DND-41 (cell line): Measurements from ENCODE around the gene GJB4.

Experiments used
- ATAC-seq: fragments of 200-7000 bp; cut with Tn5 transposase; 3 replicates; pipeline ENCODE4 v1.9.1; 2021; ENCODE audit warnings: low read depth; ENCODE audit not compliant: insufficient read depth
- DNase-seq: peaks from one replicate; pipeline ENCODE4 v3.0.0-alpha.2; 2020
- H2AFZ ChIP-seq: 2 replicates; pipeline ENCODE4 v1.6.0; 2012; ENCODE audit warnings: low read depth, low read length
- H3K27ac ChIP-seq: 2 replicates; pipeline ENCODE4 v1.5.1; 2012; ENCODE audit warnings: low read length, inconsistent platforms
- H3K27me3 ChIP-seq: fragments of 200-600 bp; sonication (generic); 2 replicates; pipeline ENCODE4 v1.6.0; 2012; ENCODE audit warnings: low read length, mild to moderate bottlenecking, inconsistent platforms; ENCODE audit not compliant: insufficient read depth, poor library complexity
- H3K36me3 ChIP-seq: 2 replicates; pipeline ENCODE4 v1.5.1; 2012; ENCODE audit warnings: low read length, inconsistent platforms; ENCODE audit not compliant: insufficient read depth
- H3K4me1 ChIP-seq: 2 replicates; pipeline ENCODE4 v1.5.1; 2012; ENCODE audit warnings: mild to moderate bottlenecking, low read length; ENCODE audit not compliant: insufficient read depth
- H3K4me2 ChIP-seq: 2 replicates; pipeline ENCODE4 v1.6.0; 2012; ENCODE audit warnings: mild to moderate bottlenecking, moderate library complexity, low read length, inconsistent platforms; ENCODE audit not compliant: insufficient read depth
- H3K4me3 ChIP-seq, 2 experiments: fragments of 200-600 bp in 1 of 2; shearing (Covaris generic) in 1 of 2; 2 replicates each; pipeline ENCODE4 v1.5.1; 2012 to 2016; ENCODE audit warnings: inconsistent platforms in 2 of 2, low read length in 2 of 2, mild to moderate bottlenecking in 2 of 2, low read depth in 1 of 2, moderate library complexity in 1 of 2
- H3K79me2 ChIP-seq: 2 replicates; pipeline ENCODE4 v1.6.0; 2012; ENCODE audit warnings: low read length, inconsistent platforms; ENCODE audit not compliant: insufficient read depth
- H3K9ac ChIP-seq: 2 replicates; pipeline ENCODE4 v1.6.0; 2012; ENCODE audit warnings: low read depth, mild to moderate bottlenecking, inconsistent platforms, low read length, moderate library complexity
- H3K9me3 ChIP-seq: 2 replicates; pipeline ENCODE4 v1.5.1; 2012; ENCODE audit warnings: low read length, moderate library complexity, mild to moderate bottlenecking, inconsistent platforms; ENCODE audit not compliant: insufficient read depth, severe bottlenecking
- H4K20me1 ChIP-seq: 2 replicates; pipeline ENCODE4 v1.6.0; 2012; ENCODE audit warnings: low read length; ENCODE audit not compliant: insufficient read depth
- CTCF ChIP-seq: IDR thresholded peaks from 2 replicates; pipeline ENCODE4 v1.5.1; 2012; ENCODE audit warnings: borderline replicate concordance, low read length, moderate library complexity, mild to moderate bottlenecking; ENCODE audit not compliant: poor library complexity, severe bottlenecking; ENCODE audit errors: extremely low read depth
- EZH2 ChIP-seq: IDR thresholded peaks from 3 replicates; pipeline ENCODE4 v1.6.1; 2012; ENCODE audit warnings: borderline replicate concordance, low read depth, mild to moderate bottlenecking, moderate library complexity, low read length, inconsistent platforms; ENCODE audit not compliant: severe bottlenecking

The GJB4 gene

DNA sequence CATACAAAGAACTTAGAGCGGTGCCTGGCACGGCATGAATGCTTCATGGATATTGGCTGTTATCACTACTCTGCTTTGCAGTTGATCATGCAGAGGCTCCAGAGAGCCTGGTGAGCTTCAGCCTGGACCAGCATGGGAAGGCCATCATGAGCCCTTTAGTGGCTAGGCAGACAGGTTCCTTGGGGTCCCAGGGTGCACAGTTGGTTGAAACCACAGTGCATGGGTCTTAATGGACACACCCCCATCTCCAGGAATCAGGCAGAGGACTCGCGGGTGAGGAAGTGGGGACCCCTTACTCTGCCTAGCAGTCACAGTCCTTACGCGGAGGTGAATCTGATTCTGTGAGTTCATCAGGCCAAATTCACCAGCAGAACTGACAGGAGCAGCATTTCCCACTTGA lies 3.6 kb upstream of the GJB4 start:
- Histone ChIP-seq H3K9me3 (no peaks in the 10 kb centered on the region), H3K36me3 (no peaks in the 10 kb centered on the region), H3K79me2 (no peaks in the 10 kb centered on the region), H4K20me1 (no peaks in the 10 kb centered on the region), H2AFZ (no peak overlapping the region), H3K4me1 (no peaks in the 10 kb centered on the region), H3K27me3 (peaks cover 4% of the 10 kb centered on the region), H3K4me2 (no peak overlapping the region), H3K4me3 (no peak overlapping the region), H3K27ac (no peak overlapping the region), H3K9ac (no peak overlapping the region)
- ATAC-seq, result no peak
- TF ChIP-seq CTCF (no peak), EZH2 (no peak)
- no peak for DNase-seq

- DNase-seq (no peak), ATAC-seq (no peak)
- Histone ChIP-seq H3K4me1 (no peaks in the 10 kb centered on the region), H3K36me3 (no peaks in the 10 kb centered on the region), H3K27me3 (peaks cover 4% of the 10 kb centered on the region), H3K79me2 (no peaks in the 10 kb centered on the region), H3K27ac (no peak overlapping the region), H3K9me3 (no peaks in the 10 kb centered on the region), H3K4me2 (no peak overlapping the region), H2AFZ (no peak overlapping the region), H3K9ac (no peak overlapping the region), H4K20me1 (no peaks in the 10 kb centered on the region), H3K4me3 (no peak overlapping the region)
- TF ChIP-seq CTCF (no peak), EZH2 (no peak)
Measured at GRCh38 chr1:34757386-34757785, 2.2 kb upstream of the GJB4 start.

DNA sequence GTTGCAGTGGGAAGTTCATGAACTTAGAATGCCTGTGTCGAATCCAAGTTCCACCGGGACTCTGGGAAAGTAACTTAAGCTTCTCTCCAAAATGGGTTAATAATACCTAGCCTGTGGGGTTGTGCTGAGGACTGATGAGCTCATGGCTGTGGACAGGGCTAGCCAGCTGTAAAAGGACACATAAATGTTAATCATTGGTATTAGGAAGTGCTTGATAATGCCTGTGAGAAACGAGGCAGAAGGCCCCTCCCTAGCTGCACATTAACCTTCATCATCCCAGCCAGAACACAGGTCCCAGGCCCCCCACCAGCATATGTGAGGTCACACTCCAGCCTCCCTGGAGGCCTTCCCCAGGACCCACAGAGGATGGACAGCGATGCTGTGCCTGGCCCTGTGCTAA lies 789 bp upstream of the GJB4 start:
- no peak for DNase-seq

More for the DNA sequence above, 789 bp upstream of the GJB4 start:
- ATAC-seq, result no peak
- no peaks in the 10 kb centered on the region for H3K4me1 ChIP-seq
- H4K20me1 ChIP-seq, result no peaks in the 10 kb centered on the region
- H3K9me3 ChIP-seq, result no peaks in the 10 kb centered on the region
- no peaks in the 10 kb centered on the region for H3K27me3 ChIP-seq
- H2AFZ ChIP-seq, result no peak overlapping the region
- H3K36me3 ChIP-seq, result no peaks in the 10 kb centered on the region
- no peaks in the 10 kb centered on the region for H3K79me2 ChIP-seq
- H3K9ac ChIP-seq, result no peak overlapping the region
- H3K27ac ChIP-seq, result no peak overlapping the region
- TF ChIP-seq EZH2 (no peak), CTCF (no peak)
- no peak overlapping the region for H3K4me2 ChIP-seq
- H3K4me3 ChIP-seq, result no peak overlapping the region
